Neural progenitor cell (in vitro differentiated cells): Measurements from ENCODE around the gene CHST14. TPM values are rescaled to one million over a fixed set of nuclear protein-coding genes. Genes with fewer than 3 reads are reported as not detected.

Experiments
- DNase-seq: peaks from one replicate; pipeline ENCODE4 v3.0.0-alpha.2; 2016; ENCODE audit warnings: low spot score
- H2AFZ ChIP-seq: fragments of 200-600 bp; sonication (generic); replicated peaks from 2 replicates; pipeline ENCODE4 v1.6.1; 2016; ENCODE audit warnings: antibody characterized with exemption
- H3F3A ChIP-seq: fragments of 200-600 bp; sonication (generic); 2 replicates; pipeline ENCODE4 v1.6.1; 2016; ENCODE audit warnings: antibody characterized with exemption, low read depth
- H3K27ac ChIP-seq: fragments of 200-600 bp; sonication (generic); 2 replicates; pipeline ENCODE4 v1.5.1; 2016; ENCODE audit warnings: mild to moderate bottlenecking
- H3K27me3 ChIP-seq: fragments of 200-600 bp; sonication (generic); 2 replicates; pipeline ENCODE4 v1.6.1; 2016; ENCODE audit warnings: mild to moderate bottlenecking, moderate library complexity
- H3K36me3 ChIP-seq: fragments of 200-600 bp; sonication (generic); 2 replicates; pipeline ENCODE4 v1.5.1; 2016
- H3K4me1 ChIP-seq: fragments of 200-600 bp; sonication (generic); 2 replicates; pipeline ENCODE4 v1.6.1; 2016; ENCODE audit warnings: mixed run types
- H3K4me2 ChIP-seq: fragments of 200-600 bp; sonication (generic); 2 replicates; pipeline ENCODE4 v1.6.1; 2016
- H3K4me3 ChIP-seq: fragments of 200-600 bp; sonication (generic); 2 replicates; pipeline ENCODE4 v1.5.1; 2016
- H3K79me2 ChIP-seq: fragments of 200-600 bp; sonication (generic); 2 replicates; pipeline ENCODE4 v1.6.1; 2016; ENCODE audit warnings: low read depth
- H3K9ac ChIP-seq: fragments of 200-600 bp; sonication (generic); 2 replicates; pipeline ENCODE4 v1.6.1; 2016
- H3K9me3 ChIP-seq: fragments of 200-600 bp; sonication (generic); 2 replicates; pipeline ENCODE4 v1.5.1; 2016; ENCODE audit warnings: low read depth
- H4K20me1 ChIP-seq: fragments of 200-600 bp; sonication (generic); 2 replicates; pipeline ENCODE4 v1.6.1; 2016; ENCODE audit warnings: low read depth
- H3K27ac Mint-ChIP-seq: 3 replicates; pipeline ENCODE4 v1.8.0; 2021; ENCODE audit warnings: mixed read lengths
- H3K27me3 Mint-ChIP-seq: 2 replicates; pipeline ENCODE4 v1.8.0; 2022; ENCODE audit warnings: low read depth, mild to moderate bottlenecking, inconsistent platforms, moderate library complexity, mixed read lengths; ENCODE audit not compliant: insufficient read depth
- H3K36me3 Mint-ChIP-seq: 3 replicates; pipeline ENCODE4 v1.8.0; 2021; ENCODE audit warnings: mixed read lengths
- H3K4me1 Mint-ChIP-seq: 3 replicates; pipeline ENCODE4 v1.8.0; 2021; ENCODE audit warnings: mixed read lengths
- H3K4me3 Mint-ChIP-seq: 3 replicates; pipeline ENCODE4 v1.8.0; 2021; ENCODE audit warnings: mild to moderate bottlenecking, moderate library complexity, mixed read lengths
- H3K9me3 Mint-ChIP-seq: 3 replicates; pipeline ENCODE4 v1.8.0; 2020; ENCODE audit warnings: mixed read lengths
- EZH2 ChIP-seq: fragments of 200-600 bp; sonication (generic); IDR thresholded peaks from 2 replicates; pipeline ENCODE4 v1.6.1; 2017; ENCODE audit warnings: antibody characterized with exemption, mild to moderate bottlenecking, moderate library complexity
- EZH2phosphoT487 ChIP-seq: fragments of 200-600 bp; sonication (generic); IDR thresholded peaks from 2 replicates; pipeline ENCODE4 v1.6.1; 2017; ENCODE audit warnings: antibody characterized with exemption
- total RNA-seq: library from RNA; depleted of rRNA; stranded (reverse); fragments of >200 nt; gene quantifications from 2 replicates; pipeline ENCODE4 v1.2.3, GENCODE V29; 2015; ENCODE audit warnings: low replicate concordance
- TF ChIP-seq, protein P1 (sequence below): fragments of 200-600 bp; sonication (generic); IDR thresholded peaks from 2 replicates; pipeline ENCODE4 v1.5.1; 2017; ENCODE audit warnings: antibody characterized with exemption, mild to moderate bottlenecking

CHST14 gene
- total RNA-seq, 1 donor from 2014 or later, result 11.9 TPM

GRCh38 chr15:40516322-40516721 lies 45.5 kb downstream of the CHST14 start:
- H3K4me3 Mint-ChIP-seq, result no peak overlapping the region
- Histone ChIP-seq H3K79me2 (no peaks in the 10 kb centered on the region), H4K20me1 (no peaks in the 10 kb centered on the region), H3K27ac (no peak overlapping the region), H3K4me2 (no peak overlapping the region), H3K36me3 (no peaks in the 10 kb centered on the region), H3K9ac (no peak overlapping the region), H3K4me1 (peaks cover under 1% of the 10 kb centered on the region), H2AFZ (no peak overlapping the region), H3K4me3 (no peak overlapping the region), H3K27me3 (peaks cover 40% of the 10 kb centered on the region), H3F3A (no peaks in the 10 kb centered on the region), H3K9me3 (no peaks in the 10 kb centered on the region)
- peaks cover 20% of the 10 kb centered on the region for H3K27me3 Mint-ChIP-seq
- no peak overlapping the region for H3K27ac Mint-ChIP-seq
- no peaks in the 10 kb centered on the region for H3K9me3 Mint-ChIP-seq
- no peaks in the 10 kb centered on the region for H3K36me3 Mint-ChIP-seq
- TF ChIP-seq EZH2, result no peak
- TF ChIP-seq, protein P1, sequence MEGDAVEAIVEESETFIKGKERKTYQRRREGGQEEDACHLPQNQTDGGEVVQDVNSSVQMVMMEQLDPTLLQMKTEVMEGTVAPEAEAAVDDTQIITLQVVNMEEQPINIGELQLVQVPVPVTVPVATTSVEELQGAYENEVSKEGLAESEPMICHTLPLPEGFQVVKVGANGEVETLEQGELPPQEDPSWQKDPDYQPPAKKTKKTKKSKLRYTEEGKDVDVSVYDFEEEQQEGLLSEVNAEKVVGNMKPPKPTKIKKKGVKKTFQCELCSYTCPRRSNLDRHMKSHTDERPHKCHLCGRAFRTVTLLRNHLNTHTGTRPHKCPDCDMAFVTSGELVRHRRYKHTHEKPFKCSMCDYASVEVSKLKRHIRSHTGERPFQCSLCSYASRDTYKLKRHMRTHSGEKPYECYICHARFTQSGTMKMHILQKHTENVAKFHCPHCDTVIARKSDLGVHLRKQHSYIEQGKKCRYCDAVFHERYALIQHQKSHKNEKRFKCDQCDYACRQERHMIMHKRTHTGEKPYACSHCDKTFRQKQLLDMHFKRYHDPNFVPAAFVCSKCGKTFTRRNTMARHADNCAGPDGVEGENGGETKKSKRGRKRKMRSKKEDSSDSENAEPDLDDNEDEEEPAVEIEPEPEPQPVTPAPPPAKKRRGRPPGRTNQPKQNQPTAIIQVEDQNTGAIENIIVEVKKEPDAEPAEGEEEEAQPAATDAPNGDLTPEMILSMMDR, result no peak
- TF ChIP-seq EZH2phosphoT487, result no peak
- no peak for DNase-seq
- peaks cover 12% of the 10 kb centered on the region for H3K4me1 Mint-ChIP-seq

Other genes starting within 250 kb of the CHST14 start
- 0.90 TPM in 1 of 2 replicates, not detected in the other for gene PAK6, start 231.9 kb upstream of the CHST14 start, total RNA-seq
- not detected in 2 replicates for gene ANKRD63, start 187.9 kb upstream of the CHST14 start, total RNA-seq
- gene PLCB2, start 163.0 kb upstream of the CHST14 start, total RNA-seq, result 0.56 and 2.1 TPM in 2 replicates
- 11.5 and 18.2 TPM in 2 replicates for gene INAFM2, start 147.3 kb upstream of the CHST14 start, total RNA-seq
- gene CCDC9B, start 130.0 kb upstream of the CHST14 start, total RNA-seq, result 0.25 TPM in 1 of 2 replicates, not detected in the other
- not detected in 2 replicates for gene PHGR1, start 120.0 kb upstream of the CHST14 start, total RNA-seq
- 0.06 TPM in 1 of 2 replicates, not detected in the other for gene DISP2, start 112.8 kb upstream of the CHST14 start, total RNA-seq
- gene KNSTRN, start 88.3 kb upstream of the CHST14 start, total RNA-seq, result 129 and 152 TPM in 2 replicates
- gene IVD, start 65.2 kb upstream of the CHST14 start, total RNA-seq, result 18.0 and 38.4 TPM in 2 replicates
- 5.8 and 13.7 TPM in 2 replicates for gene BAHD1, start 30.0 kb upstream of the CHST14 start, total RNA-seq
- 17.3 and 22.4 TPM in 2 replicates for gene CCDC32, start 94.1 kb downstream of the CHST14 start, total RNA-seq
- gene RPUSD2, start 98.3 kb downstream of the CHST14 start, total RNA-seq, result 5.0 and 13.7 TPM in 2 replicates
- gene KNL1, start 123.3 kb downstream of the CHST14 start, total RNA-seq, result 71.7 and 125 TPM in 2 replicates
- 27.2 and 48.1 TPM in 2 replicates for gene RAD51, start 224.2 kb downstream of the CHST14 start, total RNA-seq